ENCODE data around the gene DSE.

Gene DSE

DNA sequence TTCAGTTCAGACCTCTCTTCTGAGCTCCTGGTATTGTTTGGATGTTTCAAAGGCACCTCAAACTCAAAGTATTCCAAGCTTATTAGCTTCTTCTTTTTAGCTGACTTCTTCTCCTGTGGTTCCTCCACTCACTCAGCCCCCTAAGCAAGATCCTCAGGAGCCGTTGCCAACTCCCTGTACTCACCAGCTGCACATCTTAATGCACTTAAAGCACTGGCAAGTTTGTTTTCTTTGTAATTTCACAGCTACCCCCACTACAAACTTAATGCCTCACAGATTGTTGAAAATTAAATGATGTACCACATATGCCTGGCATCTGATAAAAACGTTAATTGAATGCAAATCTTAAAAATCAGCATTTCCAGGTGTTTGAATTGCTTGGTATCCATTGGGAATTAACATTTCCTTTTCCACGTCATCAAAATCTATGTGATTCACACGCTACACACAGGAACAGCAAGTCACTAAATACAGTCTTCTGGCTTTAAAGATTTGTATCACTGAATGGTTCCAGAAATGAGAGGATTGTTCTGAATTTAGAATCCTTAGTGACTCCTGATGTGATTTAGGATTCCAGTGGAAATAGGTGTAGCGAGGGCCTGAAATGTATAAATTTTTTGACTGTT lies 114.9 kb downstream of the DSE start:
- TF ChIP-seq, protein P1, sequence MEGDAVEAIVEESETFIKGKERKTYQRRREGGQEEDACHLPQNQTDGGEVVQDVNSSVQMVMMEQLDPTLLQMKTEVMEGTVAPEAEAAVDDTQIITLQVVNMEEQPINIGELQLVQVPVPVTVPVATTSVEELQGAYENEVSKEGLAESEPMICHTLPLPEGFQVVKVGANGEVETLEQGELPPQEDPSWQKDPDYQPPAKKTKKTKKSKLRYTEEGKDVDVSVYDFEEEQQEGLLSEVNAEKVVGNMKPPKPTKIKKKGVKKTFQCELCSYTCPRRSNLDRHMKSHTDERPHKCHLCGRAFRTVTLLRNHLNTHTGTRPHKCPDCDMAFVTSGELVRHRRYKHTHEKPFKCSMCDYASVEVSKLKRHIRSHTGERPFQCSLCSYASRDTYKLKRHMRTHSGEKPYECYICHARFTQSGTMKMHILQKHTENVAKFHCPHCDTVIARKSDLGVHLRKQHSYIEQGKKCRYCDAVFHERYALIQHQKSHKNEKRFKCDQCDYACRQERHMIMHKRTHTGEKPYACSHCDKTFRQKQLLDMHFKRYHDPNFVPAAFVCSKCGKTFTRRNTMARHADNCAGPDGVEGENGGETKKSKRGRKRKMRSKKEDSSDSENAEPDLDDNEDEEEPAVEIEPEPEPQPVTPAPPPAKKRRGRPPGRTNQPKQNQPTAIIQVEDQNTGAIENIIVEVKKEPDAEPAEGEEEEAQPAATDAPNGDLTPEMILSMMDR (IDR thresholded peaks at IDR 0.05; ENCODE audit: borderline replicate concordance, control extremely low read depth, extremely low read depth, insufficient read depth, missing control alignments) = no peak
- DNase-seq (ENCODE audit: low spot score) = no peak
- in situ Hi-C loops (cut with MboI; ENCODE audit: low sequenced_read_pairs, unreplicated experiment) = no loop called here

DNA sequence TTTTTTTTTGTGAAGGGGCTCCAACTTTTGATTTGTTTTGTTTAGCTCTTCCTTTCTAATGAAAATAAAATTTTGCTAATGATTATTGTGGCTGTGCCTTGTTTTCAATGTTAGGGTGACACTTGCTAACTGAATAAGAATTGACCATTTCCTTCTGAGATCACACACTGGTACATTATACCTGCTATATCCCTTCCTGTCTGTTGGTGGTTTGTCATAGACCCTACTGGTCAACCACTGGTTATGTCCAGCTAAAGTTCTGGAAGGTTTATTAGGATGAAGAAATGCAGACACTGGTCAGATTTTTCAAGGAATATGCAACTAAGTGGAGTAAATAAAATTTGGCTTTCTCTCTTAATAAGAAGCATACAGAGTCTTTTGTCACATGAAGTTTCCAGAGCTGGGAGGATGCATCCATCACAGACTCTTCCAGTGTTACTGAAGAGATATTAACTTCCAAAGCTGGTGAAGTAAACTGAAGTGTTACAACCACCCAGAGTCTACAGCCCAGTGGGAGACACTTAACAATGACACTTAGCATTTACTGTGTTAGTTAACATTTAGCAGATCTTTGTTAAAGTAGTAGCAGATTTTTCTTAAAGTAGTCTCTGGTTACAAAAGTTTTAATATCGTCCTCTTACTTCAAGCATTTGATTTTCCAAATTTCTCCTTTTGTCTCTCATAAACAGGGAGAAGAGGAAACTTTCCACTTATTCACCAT lies 121.0 kb downstream of the DSE start:
- in situ Hi-C loops (cut with MboI; ENCODE audit: low sequenced_read_pairs, unreplicated experiment) = no loop called here
- TF ChIP-seq, protein P1 (IDR thresholded peaks at IDR 0.05; ENCODE audit: borderline replicate concordance, control extremely low read depth, extremely low read depth, insufficient read depth, missing control alignments) = no peak
- no peak for DNase-seq (ENCODE audit: low spot score)

DNA sequence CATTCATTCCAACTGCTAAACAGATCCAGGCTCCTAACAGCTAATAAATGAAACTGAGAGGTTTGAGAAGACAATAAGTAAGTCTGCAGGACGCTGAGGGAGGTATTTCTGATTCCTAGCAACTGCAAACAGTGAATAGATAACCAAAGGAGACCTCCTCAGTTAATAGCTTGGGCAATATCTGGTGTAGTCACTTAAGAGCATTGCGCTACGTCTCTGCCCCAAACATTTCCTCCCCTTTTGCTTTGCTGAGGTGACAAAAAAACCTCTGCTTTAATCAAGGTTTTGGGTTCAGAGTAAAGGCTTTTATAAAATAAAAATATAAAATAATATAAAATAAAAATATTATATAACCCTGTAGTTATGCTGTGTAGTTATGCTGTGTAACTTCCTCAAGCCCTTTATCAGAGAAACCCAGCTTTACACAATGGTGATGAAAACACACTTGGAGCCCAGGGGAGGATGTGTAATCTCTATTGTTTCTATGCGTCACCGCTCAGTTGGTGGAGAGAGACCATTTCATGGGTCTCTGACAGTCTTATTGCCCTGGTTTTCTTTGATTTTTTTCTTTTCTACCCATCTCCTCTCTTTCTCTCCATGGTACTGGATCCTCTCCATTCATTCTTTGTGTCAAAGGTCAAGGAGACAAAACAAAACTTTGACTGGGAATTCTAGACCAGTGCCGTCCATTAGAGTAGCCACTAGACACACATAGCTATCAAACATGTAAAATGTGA lies 121.8 kb downstream of the DSE start:
- DNase-seq (ENCODE audit: low spot score) = no peak
- TF ChIP-seq, protein P1 (IDR thresholded peaks at IDR 0.05; ENCODE audit: borderline replicate concordance, control extremely low read depth, extremely low read depth, insufficient read depth, missing control alignments) = no peak
- in situ Hi-C loops (cut with MboI; ENCODE audit: low sequenced_read_pairs, unreplicated experiment) = no loop called here

Measured in GM13976 (cell line).